ENCODE results near the gene RBMX2. TPM values are rescaled to one million over a fixed set of nuclear protein-coding genes. Genes with fewer than 3 reads are reported as not detected.

Gene RBMX2, protein sequence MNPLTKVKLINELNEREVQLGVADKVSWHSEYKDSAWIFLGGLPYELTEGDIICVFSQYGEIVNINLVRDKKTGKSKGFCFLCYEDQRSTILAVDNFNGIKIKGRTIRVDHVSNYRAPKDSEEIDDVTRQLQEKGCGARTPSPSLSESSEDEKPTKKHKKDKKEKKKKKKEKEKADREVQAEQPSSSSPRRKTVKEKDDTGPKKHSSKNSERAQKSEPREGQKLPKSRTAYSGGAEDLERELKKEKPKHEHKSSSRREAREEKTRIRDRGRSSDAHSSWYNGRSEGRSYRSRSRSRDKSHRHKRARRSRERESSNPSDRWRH
- 15.6 TPM for total RNA-seq

DNA sequence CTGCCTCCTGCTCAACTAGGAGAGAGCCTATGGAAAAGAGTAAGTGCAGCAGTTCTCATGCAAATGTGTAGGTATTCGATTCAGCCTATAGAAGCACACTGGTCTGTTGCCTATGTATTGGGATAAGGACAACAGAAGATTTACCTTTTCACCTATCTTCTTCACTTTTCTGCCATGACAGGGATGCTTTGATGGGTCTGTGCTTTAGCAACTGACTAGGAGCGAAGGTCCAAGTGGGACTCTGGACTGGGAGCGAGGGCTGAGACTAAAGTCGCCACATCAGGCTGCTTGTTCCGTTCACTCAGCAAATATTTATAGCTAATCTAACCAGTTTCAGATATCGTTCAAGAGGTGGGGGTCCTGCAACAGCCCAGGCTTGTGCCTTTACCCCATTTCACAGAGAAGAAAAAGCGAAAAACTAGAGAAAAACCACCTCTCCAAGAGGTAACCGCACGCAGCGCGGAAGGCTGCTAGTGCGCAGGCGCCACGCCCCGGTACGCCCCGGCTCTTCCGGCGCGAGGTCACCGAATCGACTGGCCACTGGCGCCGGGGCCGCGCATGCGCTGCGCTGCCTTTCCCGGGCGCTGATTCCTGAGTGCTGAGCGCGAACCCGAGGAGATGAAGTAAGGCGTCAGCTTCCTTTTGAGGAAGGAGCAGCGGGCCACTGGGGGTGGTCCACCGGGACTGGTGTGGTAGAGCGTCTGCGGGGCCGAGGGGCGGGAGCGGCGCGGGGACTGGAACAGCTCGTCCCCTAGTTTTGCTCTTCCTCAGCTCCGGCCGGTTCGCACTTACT is at the start of gene RBMX2:
Gene RBMX2 (plus strand): TSS at position 573 of the 793 bp plus-strand sequence. CDS start 46 bp downstream, at position 619.

DNA sequence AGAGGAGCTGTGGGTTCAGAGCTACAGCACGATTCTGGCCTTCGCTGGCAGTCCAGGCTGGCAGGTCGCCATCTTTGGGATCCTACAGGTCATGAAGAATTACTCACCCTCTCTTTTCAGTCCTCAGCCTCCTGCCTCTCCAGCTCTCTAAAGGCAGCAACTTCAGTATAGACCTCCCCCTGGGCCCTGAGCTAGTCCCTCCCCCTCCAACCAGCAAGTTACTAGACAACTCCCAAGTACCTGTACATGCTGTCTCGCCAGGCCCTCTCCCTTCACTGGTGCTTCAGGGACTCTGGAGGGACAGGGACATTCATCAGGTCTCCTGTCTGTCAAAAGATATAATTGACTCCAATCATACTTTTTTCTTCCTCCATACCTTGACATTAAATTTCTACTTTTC is 16.3 kb upstream of the RBMX2 start, which contains the start of gene GPR119:
Gene GPR119 (minus strand): TSS at position 155 of the 400 bp plus-strand sequence. CDS start 227 bp downstream, outside the sequence.

Other genes with a start within 250 kb of the RBMX2 start
- 22.6 TPM for gene AIFM1, start 236.1 kb upstream of the RBMX2 start, total RNA-seq
- 1.3 TPM for gene RAB33A, start 230.0 kb upstream of the RBMX2 start, total RNA-seq
- 6.0 TPM for gene ZNF280C, start 133.1 kb upstream of the RBMX2 start, total RNA-seq
- 15.1 TPM for gene SLC25A14, start 62.1 kb upstream of the RBMX2 start, total RNA-seq
- not detected for gene GPR119, start 16.3 kb upstream of the RBMX2 start, total RNA-seq